ENCODE results near the gene OR51A7.
"Not testable (repeated sequence)": the region's sequence is repeated elsewhere in the genome, so short reads cannot be mapped to it uniquely, and the experiment has no call there.

OR51A7 gene, protein sequence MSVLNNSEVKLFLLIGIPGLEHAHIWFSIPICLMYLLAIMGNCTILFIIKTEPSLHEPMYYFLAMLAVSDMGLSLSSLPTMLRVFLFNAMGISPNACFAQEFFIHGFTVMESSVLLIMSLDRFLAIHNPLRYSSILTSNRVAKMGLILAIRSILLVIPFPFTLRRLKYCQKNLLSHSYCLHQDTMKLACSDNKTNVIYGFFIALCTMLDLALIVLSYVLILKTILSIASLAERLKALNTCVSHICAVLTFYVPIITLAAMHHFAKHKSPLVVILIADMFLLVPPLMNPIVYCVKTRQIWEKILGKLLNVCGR

DNA sequence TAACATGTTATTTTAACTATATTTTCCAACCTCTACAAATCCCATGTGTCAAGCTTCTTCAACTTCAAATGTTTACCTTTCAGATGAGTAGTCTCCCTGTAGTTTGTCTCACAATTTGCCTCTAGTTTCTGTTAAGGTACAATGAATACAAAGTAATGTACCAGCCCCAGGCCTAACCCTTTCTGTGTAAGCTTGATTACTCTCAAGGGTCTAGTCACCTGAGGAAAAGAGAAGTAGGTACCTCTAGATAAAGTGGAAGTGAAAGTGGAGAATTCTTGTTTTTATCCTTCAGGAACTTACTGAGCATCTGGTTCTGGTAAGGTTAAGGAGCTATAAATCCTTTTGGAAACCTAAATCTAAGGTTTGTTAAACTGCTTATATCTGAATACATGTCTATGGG is at the start of gene OR51A7:
OR51A7 (plus strand) TSS at position 300 of the 400 bp plus-strand sequence. CDS start 3,587 bp downstream, outside the sequence.
- DNase-seq, result no peak

- not testable (repeated sequence) for DNase-seq
Observed at GRCh38 chr11:4854286-4854685, 49.3 kb upstream of the OR51A7 start.

GRCh38 chr11:4862447-4863236 is 40.9 kb upstream of the OR51A7 start:
- DNase-seq, result no peak

- DNase-seq, result no peak
Observed at GRCh38 chr11:4863876-4864275, 39.7 kb upstream of the OR51A7 start.

DNA sequence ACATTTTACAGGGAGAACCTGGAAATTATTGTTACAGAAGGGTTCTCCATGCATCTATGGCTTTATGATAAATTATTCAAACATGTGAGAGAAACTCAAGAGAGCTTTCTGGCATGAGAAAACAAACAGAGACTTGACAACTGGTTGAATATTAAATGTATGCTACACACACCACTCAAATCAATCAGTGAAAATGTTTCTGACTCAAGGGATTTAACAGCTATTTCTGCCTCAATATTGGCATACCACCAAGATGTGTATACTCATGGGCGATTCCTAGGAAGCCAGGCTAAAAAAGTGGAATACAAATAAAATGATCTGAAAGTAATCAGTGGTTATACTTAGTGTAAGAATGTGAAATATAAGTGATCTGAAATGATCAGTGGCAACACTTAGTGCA is 37.7 kb upstream of the OR51A7 start:
- no peak for DNase-seq

DNA sequence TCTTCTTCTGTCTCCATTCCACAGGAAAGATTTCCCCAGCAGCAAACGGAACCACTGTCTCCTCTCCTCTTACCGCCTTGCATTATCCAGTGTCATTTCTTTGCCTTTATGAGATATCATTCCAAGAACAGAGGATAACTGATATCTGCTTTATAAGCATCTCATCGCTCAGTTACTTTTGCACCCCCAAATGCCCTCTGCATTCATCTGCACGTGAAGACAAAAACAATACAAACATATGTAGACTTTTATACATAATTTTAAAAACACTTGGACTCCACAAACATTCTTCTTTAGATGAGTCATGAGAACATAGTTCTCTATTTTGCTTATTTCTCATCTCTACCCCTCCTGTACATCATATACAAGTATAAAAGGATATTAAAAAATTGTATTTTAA is 22.4 kb upstream of the OR51A7 start:
- DNase-seq, result no peak

- DNase-seq, result no peak
Observed at GRCh38 chr11:4881860-4882500, 21.6 kb upstream of the OR51A7 start, which contains the start of gene OR51T1. OR51T1 (plus strand) TSS chr11:4881900; CDS start chr11:4881900, 0 bp downstream.

GRCh38 chr11:4882543-4882942 is 21.0 kb upstream of the OR51A7 start:
- no peak for DNase-seq

GRCh38 chr11:4884361-4884760 is 19.2 kb upstream of the OR51A7 start:
- DNase-seq, result no peak

- no peak for DNase-seq
Observed at GRCh38 chr11:4886186-4886585, 17.4 kb upstream of the OR51A7 start.

GRCh38 chr11:4887591-4887990 is 16.0 kb upstream of the OR51A7 start:
- DNase-seq, result no peak

DNA sequence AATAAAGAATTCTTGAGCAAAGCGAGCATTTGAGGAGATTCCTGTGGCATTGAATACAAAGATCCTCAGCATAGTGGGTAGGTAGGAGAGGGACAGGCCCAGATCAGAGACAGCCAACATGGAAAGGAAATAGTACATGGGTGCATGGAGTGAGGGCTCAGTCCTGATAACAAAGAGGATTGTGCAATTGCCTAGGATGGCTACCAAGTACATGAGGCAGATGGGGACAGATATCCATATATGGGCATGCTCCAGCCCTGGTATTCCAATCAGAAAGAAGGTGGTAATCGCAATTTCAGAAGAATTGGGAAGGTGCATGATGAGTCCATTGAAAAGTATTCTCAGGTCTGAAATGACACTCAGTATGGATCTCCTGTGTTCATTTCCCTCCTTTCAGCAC is 13.3 kb upstream of the OR51A7 start:
- DNase-seq, result no peak

- DNase-seq, result no peak
Observed at GRCh38 chr11:4891996-4892640, 11.5 kb upstream of the OR51A7 start.

GRCh38 chr11:4916581-4916980 is 13.0 kb downstream of the OR51A7 start:
- DNase-seq, result no peak

- DNase-seq, result no peak
Observed at GRCh38 chr11:4919250-4919649, 15.7 kb downstream of the OR51A7 start, which contains the start of gene OR51G2. OR51G2 (minus strand) TSS chr11:4919350; CDS start chr11:4915663, 3,687 bp downstream.

DNA sequence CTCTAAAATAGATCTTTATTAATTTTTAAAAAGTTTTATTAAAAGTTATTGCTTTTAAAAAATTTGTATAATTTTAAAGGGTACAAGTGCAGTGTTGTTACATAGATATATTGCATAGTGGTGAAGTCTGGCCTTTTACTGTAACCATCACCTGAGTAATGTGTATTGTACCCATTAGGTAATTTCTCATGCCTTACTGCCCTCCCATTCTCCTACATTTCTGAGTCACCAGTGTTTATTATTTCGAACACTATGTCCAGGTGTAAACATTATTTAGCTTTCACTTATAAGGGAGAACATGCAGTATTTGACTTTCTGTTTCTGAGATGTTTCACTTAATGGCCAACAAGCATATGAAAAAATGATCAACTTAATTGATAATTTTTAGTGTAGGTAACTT is 18.2 kb downstream of the OR51A7 start:
- DNase-seq, result no peak

DNA sequence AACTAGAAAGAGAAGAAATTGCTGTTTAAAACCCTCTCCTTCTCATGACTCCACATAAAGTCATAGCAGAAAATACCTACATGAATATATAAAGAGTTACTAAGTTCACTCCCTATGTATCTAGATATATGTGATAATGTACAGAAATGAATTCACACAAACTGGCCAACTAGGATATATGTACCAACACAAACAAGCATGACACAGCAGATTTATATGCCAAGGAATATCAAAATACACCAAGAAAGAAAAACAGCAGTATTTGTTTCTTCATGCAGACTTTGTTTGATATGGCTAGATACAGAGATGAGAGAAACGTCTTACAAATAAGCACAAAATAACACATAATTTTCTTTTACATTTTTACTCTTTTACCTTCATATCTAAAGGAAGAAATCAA is 18.7 kb downstream of the OR51A7 start:
- DNase-seq, result no peak

- no peak for DNase-seq
Observed at GRCh38 chr11:4924239-4924638, 20.7 kb downstream of the OR51A7 start, which contains the start of gene OR51G1. OR51G1 (minus strand) TSS chr11:4924339; CDS start chr11:4924339, 0 bp downstream.

GRCh38 chr11:4926608-4927007 is 23.0 kb downstream of the OR51A7 start:
- no peak for DNase-seq

DNA sequence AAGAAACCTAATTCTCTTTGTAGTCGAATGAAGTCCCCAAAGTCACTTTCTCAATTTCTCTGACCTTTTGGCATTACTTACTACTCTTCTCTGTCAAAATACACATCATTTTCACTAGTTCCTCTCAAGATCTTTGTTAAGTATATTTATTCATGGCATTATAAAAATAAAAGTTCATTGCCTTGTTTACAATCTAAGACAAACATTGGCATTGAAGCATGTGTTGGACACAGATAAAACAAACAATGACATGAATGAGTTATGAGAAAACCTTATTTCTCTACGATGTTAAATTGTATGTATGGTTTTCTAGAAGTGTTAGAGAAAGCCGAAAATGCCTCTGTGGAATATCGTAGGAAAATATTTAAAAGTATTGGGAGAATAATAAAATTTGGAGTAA is 29.2 kb downstream of the OR51A7 start:
- no peak for DNase-seq

DNA sequence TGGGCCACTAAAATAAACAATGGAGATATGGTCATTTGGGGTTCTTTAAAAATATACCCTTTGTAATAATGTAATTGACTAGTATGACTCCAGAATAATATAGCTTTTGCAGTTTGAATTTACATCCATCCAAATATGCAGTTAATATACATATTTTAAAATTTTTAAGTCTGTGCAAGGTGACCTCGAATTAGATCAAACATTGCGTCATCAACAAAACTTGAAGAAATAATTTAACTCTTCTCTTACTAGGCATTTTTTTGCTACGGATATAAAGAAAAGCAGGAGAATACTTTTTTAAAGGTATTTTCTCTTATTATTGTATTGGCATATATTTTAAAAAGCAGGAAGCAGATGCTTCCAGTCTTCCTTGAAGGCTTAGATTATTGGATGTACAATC is 33.2 kb downstream of the OR51A7 start:
- no peak for DNase-seq

DNA sequence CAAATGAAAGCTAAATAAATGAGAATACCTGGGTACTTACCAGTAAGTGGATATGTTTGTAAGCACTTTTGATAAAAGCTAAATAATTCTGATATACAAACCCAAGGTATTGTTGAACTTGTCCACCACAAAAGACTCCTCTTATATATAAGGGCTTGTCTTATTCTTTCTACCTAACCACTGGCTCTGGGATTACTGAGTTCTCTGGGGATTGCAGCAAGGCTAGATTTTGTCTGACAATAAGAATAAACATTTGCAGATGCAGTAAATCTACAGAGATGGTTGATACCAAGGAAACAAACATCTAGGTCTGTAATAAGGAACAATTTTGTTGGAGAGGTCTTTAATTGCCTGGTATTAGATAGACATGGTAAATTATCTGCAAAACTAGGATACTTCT is 43.9 kb downstream of the OR51A7 start, which contains the start of gene OR51A4:
OR51A4 (minus strand) TSS at position 101 of the 400 bp plus-strand sequence. CDS start 505 bp downstream, outside the sequence.
- no peak for DNase-seq

GRCh38 chr11:4955613-4956012 is 52.0 kb downstream of the OR51A7 start, which contains the start of gene OR51A2:
OR51A2 (minus strand) TSS chr11:4955713; CDS start chr11:4955713, 0 bp downstream.
- DNase-seq, result not testable (repeated sequence)

Measured in NCI-H1694 (cell line).